Esophagus muscularis mucosa (tissue), 4 donors: ENCODE measurements around the gene VAPA.

Source experiments
- EP300 ChIP-seq: sonication (generic); formaldehyde crosslinking; IDR thresholded peaks from one replicate; pipeline ENCODE4 v1.6.1; 2017; ENCODE audit warnings: antibody characterized with exemption
- POLR2AphosphoS5 ChIP-seq, 2 donors: sonication (generic); formaldehyde crosslinking; IDR thresholded peaks; one replicate each; pipeline ENCODE4 v1.6.1; 2017; ENCODE audit warnings: antibody characterized with exemption in 2 of 2
- TF ChIP-seq, protein P1 (sequence below), 3 experiments: fragments of 200-600 bp in 2 of 3; fragments of 450-650 bp in 1 of 3; sonication (generic) in 2 of 3; IDR thresholded peaks; one replicate each; pipeline ENCODE4 v1.5.1; 2017 to 2019; ENCODE audit warnings: antibody characterized with exemption in 3 of 3, mild to moderate bottlenecking in 2 of 3, moderate library complexity in 1 of 3

DNA sequence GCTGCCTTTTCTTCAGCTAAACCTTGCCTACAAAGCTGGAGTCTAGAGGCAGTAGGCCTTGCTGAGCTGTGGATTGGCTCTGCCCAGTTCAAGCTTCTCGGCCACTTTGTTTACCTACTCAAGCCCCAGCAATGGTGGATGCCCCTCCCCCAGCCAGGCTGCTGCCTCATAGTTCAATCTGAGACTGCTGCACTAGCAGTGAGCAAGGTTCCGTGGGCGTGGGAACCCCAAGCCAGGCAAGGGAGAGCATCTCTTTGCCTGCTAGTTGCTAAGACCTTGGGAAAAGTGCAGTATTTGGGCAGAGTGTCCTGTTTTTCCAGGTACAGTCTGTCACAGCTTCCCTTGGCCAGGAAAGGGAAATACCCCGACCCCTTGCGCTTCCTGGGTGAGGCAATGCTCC is 68.9 kb downstream of the VAPA start:
- TF ChIP-seq EP300 (no peak), POLR2AphosphoS5 (IDR thresholded peaks at IDR 0.05) (no peak)
- TF ChIP-seq, protein P1, sequence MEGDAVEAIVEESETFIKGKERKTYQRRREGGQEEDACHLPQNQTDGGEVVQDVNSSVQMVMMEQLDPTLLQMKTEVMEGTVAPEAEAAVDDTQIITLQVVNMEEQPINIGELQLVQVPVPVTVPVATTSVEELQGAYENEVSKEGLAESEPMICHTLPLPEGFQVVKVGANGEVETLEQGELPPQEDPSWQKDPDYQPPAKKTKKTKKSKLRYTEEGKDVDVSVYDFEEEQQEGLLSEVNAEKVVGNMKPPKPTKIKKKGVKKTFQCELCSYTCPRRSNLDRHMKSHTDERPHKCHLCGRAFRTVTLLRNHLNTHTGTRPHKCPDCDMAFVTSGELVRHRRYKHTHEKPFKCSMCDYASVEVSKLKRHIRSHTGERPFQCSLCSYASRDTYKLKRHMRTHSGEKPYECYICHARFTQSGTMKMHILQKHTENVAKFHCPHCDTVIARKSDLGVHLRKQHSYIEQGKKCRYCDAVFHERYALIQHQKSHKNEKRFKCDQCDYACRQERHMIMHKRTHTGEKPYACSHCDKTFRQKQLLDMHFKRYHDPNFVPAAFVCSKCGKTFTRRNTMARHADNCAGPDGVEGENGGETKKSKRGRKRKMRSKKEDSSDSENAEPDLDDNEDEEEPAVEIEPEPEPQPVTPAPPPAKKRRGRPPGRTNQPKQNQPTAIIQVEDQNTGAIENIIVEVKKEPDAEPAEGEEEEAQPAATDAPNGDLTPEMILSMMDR (IDR thresholded peaks at IDR 0.05) = no peak
